Measurements from ENCODE around the gene SIRT6.

The SIRT6 gene

DNA sequence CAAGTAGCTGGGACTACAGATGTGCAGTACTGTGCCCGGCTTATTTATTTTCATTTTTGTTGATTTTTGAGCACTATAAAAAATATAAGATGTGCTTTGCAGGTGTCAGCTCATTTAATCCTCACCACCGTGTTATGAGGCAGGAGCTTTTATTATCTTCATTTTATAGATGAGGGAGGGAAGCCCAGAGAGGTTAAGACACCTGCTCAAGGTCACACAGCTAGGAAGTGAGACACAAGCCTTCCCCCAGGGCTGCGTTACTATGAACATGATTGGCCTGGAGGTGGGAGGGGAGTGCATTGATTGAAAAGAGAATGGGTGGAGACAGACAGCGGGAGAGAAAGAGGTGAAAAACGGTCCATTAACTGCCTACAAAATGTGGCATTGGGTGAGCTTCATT is 7.3 kb upstream of the SIRT6 start:
- Histone ChIP-seq H3K9me3 (ENCODE audit: insufficient read depth, low read length) (no peaks in the 10 kb centered on the region), H3K4me3 (ENCODE audit: insufficient read length, low read depth) (no peak overlapping the region), H3K9ac (ENCODE audit: insufficient read length, low read depth) (no peak overlapping the region), H3K27me3 (ENCODE audit: insufficient read depth, insufficient read length) (no peaks in the 10 kb centered on the region), H3K36me3 (ENCODE audit: insufficient read depth, insufficient read length, low read length) (no peaks in the 10 kb centered on the region), H3K4me1 (ENCODE audit: insufficient read depth, insufficient read length) (peaks cover 2% of the 10 kb centered on the region)
- TF ChIP-seq SUZ12 (IDR thresholded peaks at IDR 0.05; ENCODE audit: extremely low read depth, insufficient read depth, insufficient read length): no peak
- TF ChIP-seq YY1 (IDR thresholded peaks at IDR 0.05; ENCODE audit: insufficient read depth, insufficient read length): no peak
- no peak for TF ChIP-seq ZNF274 (IDR thresholded peaks at IDR 0.05; ENCODE audit: low read depth, low read length)
- DNase-seq (ENCODE audit: low read depth, low spot score): no peak

DNA sequence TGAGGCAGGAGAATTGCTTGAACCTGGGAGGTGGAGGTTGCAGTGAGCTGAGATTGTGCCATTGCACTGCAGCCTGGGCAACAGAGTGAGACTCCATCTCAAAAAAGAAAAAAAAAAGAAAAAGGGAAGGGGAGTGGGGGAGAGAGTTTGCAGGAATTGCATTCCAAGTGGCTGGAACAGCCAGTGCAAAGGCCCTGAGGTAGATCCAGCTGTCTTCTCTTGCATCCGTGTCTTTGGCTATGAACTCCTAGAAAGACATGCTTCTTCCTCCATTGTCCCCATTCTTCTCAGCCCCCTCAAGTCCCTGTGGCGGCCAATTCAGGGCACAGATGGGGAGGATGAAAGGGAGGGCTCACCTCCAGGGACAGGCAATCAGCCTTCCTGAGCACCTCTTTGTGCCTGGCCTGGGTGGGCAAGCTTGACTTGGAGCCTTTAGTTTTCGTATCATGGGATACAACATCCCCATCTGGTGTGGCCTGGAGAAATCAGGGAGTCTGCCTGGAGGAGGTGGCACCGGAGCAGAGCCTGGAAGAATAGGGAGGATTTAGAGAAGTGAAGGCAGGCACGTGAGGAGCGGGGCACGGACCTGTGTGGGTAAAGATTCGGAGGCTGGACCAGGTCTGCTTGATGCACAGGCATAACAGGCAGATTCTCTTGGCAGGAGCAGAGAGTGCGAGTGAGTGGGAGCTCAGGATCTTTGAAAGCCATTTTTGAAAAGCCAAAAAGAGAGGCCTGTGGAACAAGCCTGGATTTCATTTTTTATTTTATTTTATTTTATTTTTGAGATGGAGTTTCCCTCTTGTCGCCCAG is 5.2 kb upstream of the SIRT6 start:
- no peak for TF ChIP-seq SUZ12 (IDR thresholded peaks at IDR 0.05; ENCODE audit: extremely low read depth, insufficient read depth, insufficient read length)
- Histone ChIP-seq H3K36me3 (ENCODE audit: insufficient read depth, insufficient read length, low read length) (no peaks in the 10 kb centered on the region), H3K4me3 (ENCODE audit: insufficient read length, low read depth) (no peak overlapping the region), H3K9ac (ENCODE audit: insufficient read length, low read depth) (no peak overlapping the region), H3K27me3 (ENCODE audit: insufficient read depth, insufficient read length) (no peaks in the 10 kb centered on the region), H3K9me3 (ENCODE audit: insufficient read depth, low read length) (no peaks in the 10 kb centered on the region), H3K4me1 (ENCODE audit: insufficient read depth, insufficient read length) (peaks cover 3% of the 10 kb centered on the region)
- no peak for DNase-seq (ENCODE audit: low read depth, low spot score)

DNA sequence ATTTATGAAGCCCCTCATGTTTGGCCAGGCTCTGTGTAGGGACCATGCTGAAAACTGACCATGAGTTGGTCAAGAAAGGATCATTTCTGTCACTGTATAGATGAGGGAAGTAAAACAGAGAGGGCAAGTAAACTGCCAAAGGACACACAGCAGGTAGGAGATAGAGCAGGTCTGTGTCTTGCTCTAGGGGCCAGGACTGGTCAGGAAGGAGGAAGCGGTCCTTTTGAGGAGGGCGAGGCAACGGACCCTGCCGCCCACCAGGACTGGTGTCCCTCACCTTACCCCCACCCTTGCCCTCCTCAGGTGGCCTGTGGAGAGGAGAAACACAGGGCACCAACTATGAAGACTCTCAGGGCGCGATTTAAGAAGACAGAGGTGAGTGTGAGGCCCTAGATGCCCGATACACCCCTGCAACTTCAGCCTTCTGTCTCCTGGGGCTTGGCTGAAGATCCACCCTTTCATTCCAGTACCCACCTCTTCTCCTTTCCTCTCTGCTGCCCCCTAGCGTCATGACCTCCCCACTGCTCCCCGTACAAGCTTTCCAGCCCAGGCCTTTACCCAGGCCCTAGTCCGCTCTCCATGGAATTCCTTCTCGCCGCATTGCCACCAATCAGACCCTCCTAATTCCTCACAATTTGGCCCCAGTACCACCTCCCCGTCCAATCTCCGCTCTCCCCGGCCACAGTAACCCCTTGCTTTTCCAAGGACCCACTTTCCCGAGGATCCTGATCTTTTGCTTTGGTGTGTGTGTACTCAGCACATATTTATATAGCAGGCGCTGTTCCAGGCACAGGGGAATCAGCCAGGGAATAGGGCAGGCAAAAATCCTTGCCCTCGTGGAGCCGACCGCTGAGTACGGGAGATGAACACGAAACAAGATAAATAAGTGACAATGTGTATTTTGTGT is 4.0 kb upstream of the SIRT6 start:
- peaks cover 3% of the 10 kb centered on the region for H3K4me1 ChIP-seq (ENCODE audit: insufficient read depth, insufficient read length)
- H3K27me3 ChIP-seq (ENCODE audit: insufficient read depth, insufficient read length): no peaks in the 10 kb centered on the region
- peak overlapping the region; percentile 27 for H3K9ac ChIP-seq (ENCODE audit: insufficient read length, low read depth)
- TF ChIP-seq ZNF274 (IDR thresholded peaks at IDR 0.05; ENCODE audit: low read depth, low read length) (no peak), YY1 (IDR thresholded peaks at IDR 0.05; ENCODE audit: insufficient read depth, insufficient read length) (no peak), SUZ12 (IDR thresholded peaks at IDR 0.05; ENCODE audit: extremely low read depth, insufficient read depth, insufficient read length) (no peak)
- H3K36me3 ChIP-seq (ENCODE audit: insufficient read depth, insufficient read length, low read length): no peaks in the 10 kb centered on the region
- peak; percentile 82 for DNase-seq (ENCODE audit: low read depth, low spot score)
- H3K4me3 ChIP-seq (ENCODE audit: insufficient read length, low read depth): no peak overlapping the region
- H3K9me3 ChIP-seq (ENCODE audit: insufficient read depth, low read length): no peaks in the 10 kb centered on the region

- Histone ChIP-seq H3K4me1 (ENCODE audit: insufficient read depth, insufficient read length) (peaks cover 6% of the 10 kb centered on the region), H3K36me3 (ENCODE audit: insufficient read depth, insufficient read length, low read length) (peaks cover 5% of the 10 kb centered on the region), H3K27me3 (ENCODE audit: insufficient read depth, insufficient read length) (no peaks in the 10 kb centered on the region), H3K9ac (ENCODE audit: insufficient read length, low read depth) (peak overlapping the region; percentile 18), H3K4me3 (ENCODE audit: insufficient read length, low read depth) (no peak overlapping the region), H3K9me3 (ENCODE audit: insufficient read depth, low read length) (no peaks in the 10 kb centered on the region)
- no peak for TF ChIP-seq SUZ12 (IDR thresholded peaks at IDR 0.05; ENCODE audit: extremely low read depth, insufficient read depth, insufficient read length)
- TF ChIP-seq ZNF274 (IDR thresholded peaks at IDR 0.05; ENCODE audit: low read depth, low read length): no peak
- TF ChIP-seq YY1 (IDR thresholded peaks at IDR 0.05; ENCODE audit: insufficient read depth, insufficient read length): no peak
- DNase-seq (ENCODE audit: low read depth, low spot score): no peak
These were observed 3.2 kb upstream of the SIRT6 start for GRCh38 chr19:4185413-4186086.

GRCh38 chr19:4184718-4185352 is 2.5 kb upstream of the SIRT6 start:
- Histone ChIP-seq H3K4me3 (ENCODE audit: insufficient read length, low read depth) (no peak overlapping the region), H3K4me1 (ENCODE audit: insufficient read depth, insufficient read length) (peaks cover 7% of the 10 kb centered on the region), H3K36me3 (ENCODE audit: insufficient read depth, insufficient read length, low read length) (peaks cover 13% of the 10 kb centered on the region), H3K9ac (ENCODE audit: insufficient read length, low read depth) (no peak overlapping the region), H3K27me3 (ENCODE audit: insufficient read depth, insufficient read length) (no peaks in the 10 kb centered on the region), H3K9me3 (ENCODE audit: insufficient read depth, low read length) (no peaks in the 10 kb centered on the region)
- no peak for DNase-seq (ENCODE audit: low read depth, low spot score)
- TF ChIP-seq SUZ12 (IDR thresholded peaks at IDR 0.05; ENCODE audit: extremely low read depth, insufficient read depth, insufficient read length) (no peak), YY1 (IDR thresholded peaks at IDR 0.05; ENCODE audit: insufficient read depth, insufficient read length) (no peak), ZNF274 (IDR thresholded peaks at IDR 0.05; ENCODE audit: low read depth, low read length) (no peak)

DNA sequence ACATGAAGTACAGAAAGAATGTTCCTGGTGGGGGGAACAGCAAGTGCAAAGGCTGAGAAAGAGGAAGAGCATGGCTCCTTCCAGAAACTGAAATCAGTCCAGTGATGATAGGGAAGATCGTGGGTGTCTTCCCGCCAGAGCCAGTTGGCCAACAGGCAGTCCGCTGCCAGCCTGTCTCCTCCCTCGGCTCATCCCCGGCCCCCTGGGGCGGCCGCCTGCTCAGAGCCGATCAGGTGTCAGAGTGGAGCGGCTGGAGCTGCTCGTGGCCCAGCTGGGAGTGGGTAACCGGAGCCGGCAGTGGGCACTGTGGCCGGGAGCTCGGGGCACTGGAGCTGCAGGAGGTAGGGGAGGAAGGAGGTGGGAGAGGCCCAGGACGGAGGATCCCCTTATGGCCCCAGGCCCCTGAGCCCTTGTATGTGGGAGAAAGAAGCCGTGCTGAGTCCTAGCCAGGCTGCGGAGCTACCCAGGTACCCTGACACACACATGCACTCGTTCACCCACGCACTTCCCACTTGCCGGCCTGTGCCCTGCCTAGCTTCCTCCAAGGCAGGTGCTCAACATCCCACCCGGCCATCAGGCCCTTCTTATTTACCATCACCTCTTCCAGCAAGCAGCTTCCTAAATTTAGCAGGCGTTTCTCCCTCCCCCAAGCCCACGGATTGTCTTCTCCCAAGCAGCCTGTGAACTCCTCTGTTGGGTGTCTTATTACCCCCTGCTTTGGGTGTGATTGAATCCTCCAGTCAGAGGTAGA is 1.8 kb upstream of the SIRT6 start:
- Histone ChIP-seq H3K9ac (ENCODE audit: insufficient read length, low read depth) (peak overlapping the region; percentile 27), H3K4me1 (ENCODE audit: insufficient read depth, insufficient read length) (peaks cover 7% of the 10 kb centered on the region), H3K4me3 (ENCODE audit: insufficient read length, low read depth) (no peak overlapping the region), H3K27me3 (ENCODE audit: insufficient read depth, insufficient read length) (no peaks in the 10 kb centered on the region), H3K9me3 (ENCODE audit: insufficient read depth, low read length) (no peaks in the 10 kb centered on the region), H3K36me3 (ENCODE audit: insufficient read depth, insufficient read length, low read length) (peaks cover 20% of the 10 kb centered on the region)
- DNase-seq (ENCODE audit: low read depth, low spot score): no peak
- TF ChIP-seq SUZ12 (IDR thresholded peaks at IDR 0.05; ENCODE audit: extremely low read depth, insufficient read depth, insufficient read length) (no peak), ZNF274 (IDR thresholded peaks at IDR 0.05; ENCODE audit: low read depth, low read length) (no peak), YY1 (IDR thresholded peaks at IDR 0.05; ENCODE audit: insufficient read depth, insufficient read length) (no peak)
